H9 (cell line): ENCODE measurements around the gene TRIM65. TPM values are rescaled to one million over a fixed set of nuclear protein-coding genes. Genes with fewer than 3 reads are reported as not detected.

Experiments
- DNase-seq: peaks from one replicate; pipeline ENCODE4 v3.0.0-alpha.2; 2017
- H2AFZ ChIP-seq: one replicate; pipeline ENCODE4 v1.6.1; 2013; ENCODE audit warnings: mild to moderate bottlenecking, low read length, control low read depth, moderate library complexity
- H2AK5ac ChIP-seq: 2 replicates; pipeline ENCODE4 v1.6.1; 2013; ENCODE audit warnings: low read length, control low read depth, mixed read lengths; ENCODE audit not compliant: insufficient read length
- H2BK120ac ChIP-seq: one replicate; pipeline ENCODE4 v1.6.1; 2013; ENCODE audit warnings: low read depth, mild to moderate bottlenecking, low read length, control low read depth, inconsistent platforms; ENCODE audit not compliant: poor library complexity, severe bottlenecking
- H2BK12ac ChIP-seq: 2 replicates; pipeline ENCODE4 v1.6.1; 2013; ENCODE audit warnings: low read length, control low read depth, mixed read lengths, low read depth; ENCODE audit not compliant: insufficient read length
- H2BK15ac ChIP-seq: 2 replicates; pipeline ENCODE4 v1.6.1; 2013; ENCODE audit warnings: low read depth, low read length, control low read depth
- H2BK20ac ChIP-seq: one replicate; pipeline ENCODE4 v1.6.1; 2013; ENCODE audit warnings: low read depth, mild to moderate bottlenecking, low read length, control low read depth, inconsistent platforms; ENCODE audit not compliant: poor library complexity, severe bottlenecking
- H2BK5ac ChIP-seq: 2 replicates; pipeline ENCODE4 v1.6.1; 2013; ENCODE audit warnings: low read length, control low read depth, mixed read lengths; ENCODE audit not compliant: insufficient read length
- H3K14ac ChIP-seq: 2 replicates; pipeline ENCODE4 v1.6.1; 2013; ENCODE audit warnings: low read length, control low read depth; ENCODE audit not compliant: insufficient read depth
- H3K18ac ChIP-seq: 2 replicates; pipeline ENCODE4 v1.6.1; 2013; ENCODE audit warnings: low read depth, mild to moderate bottlenecking, mixed read lengths, low read length, control low read depth; ENCODE audit not compliant: insufficient read length
- H3K23ac ChIP-seq: 2 replicates; pipeline ENCODE4 v1.6.1; 2013; ENCODE audit warnings: low read length, control low read depth, mixed read lengths, low read depth; ENCODE audit not compliant: insufficient read length
- H3K23me2 ChIP-seq: 2 replicates; pipeline ENCODE4 v1.6.1; 2013; ENCODE audit warnings: low read depth, mild to moderate bottlenecking, mixed read lengths, low read length, control low read depth; ENCODE audit not compliant: insufficient read length, poor library complexity, severe bottlenecking
- H3K27ac ChIP-seq: 2 replicates; pipeline ENCODE4 v1.5.1; 2013; ENCODE audit warnings: low read length, control low read depth, mixed read lengths, low read depth; ENCODE audit not compliant: insufficient read length
- H3K27me3 ChIP-seq: 2 replicates; pipeline ENCODE4 v1.6.1; 2013; ENCODE audit warnings: low read length, control low read depth, inconsistent platforms; ENCODE audit not compliant: insufficient read depth
- H3K4ac ChIP-seq: 2 replicates; pipeline ENCODE4 v1.6.1; 2013; ENCODE audit warnings: low read depth, mild to moderate bottlenecking, control low read depth, inconsistent platforms, low read length, moderate library complexity
- H3K4me1 ChIP-seq: 2 replicates; pipeline ENCODE4 v1.6.1; 2013; ENCODE audit warnings: low read length, control low read depth, inconsistent platforms; ENCODE audit not compliant: insufficient read depth
- H3K4me2 ChIP-seq: 2 replicates; pipeline ENCODE4 v1.6.1; 2013; ENCODE audit warnings: low read length, control low read depth, mixed read lengths; ENCODE audit not compliant: insufficient read length, insufficient read depth
- H3K56ac ChIP-seq: 2 replicates; pipeline ENCODE4 v1.6.1; 2013; ENCODE audit warnings: low read depth, mild to moderate bottlenecking, mixed read lengths, low read length, control low read depth; ENCODE audit not compliant: insufficient read length
- H3K79me1 ChIP-seq: 2 replicates; pipeline ENCODE4 v1.6.1; 2013; ENCODE audit warnings: low read depth, mild to moderate bottlenecking, moderate library complexity, low read length, control low read depth, inconsistent platforms; ENCODE audit not compliant: insufficient read depth, poor library complexity, severe bottlenecking
- H3K79me2 ChIP-seq: 2 replicates; pipeline ENCODE4 v1.6.1; 2013; ENCODE audit warnings: low read length, control low read depth, inconsistent platforms; ENCODE audit not compliant: insufficient read depth
- H3K9ac ChIP-seq: 2 replicates; pipeline ENCODE4 v1.6.1; 2013; ENCODE audit warnings: low read length, control low read depth, mixed read lengths; ENCODE audit not compliant: insufficient read length; ENCODE audit errors: extremely low read depth
- H3K9me3 ChIP-seq: one replicate; pipeline ENCODE4 v1.6.1; 2013; ENCODE audit warnings: low read depth, low read length, inconsistent platforms; ENCODE audit not compliant: control insufficient read depth
- H3T11ph ChIP-seq: one replicate; pipeline ENCODE4 v1.6.1; 2013; ENCODE audit warnings: mild to moderate bottlenecking, low read length, control low read depth, inconsistent platforms
- H4K20me1 ChIP-seq: one replicate; pipeline ENCODE4 v1.6.1; 2013; ENCODE audit not compliant: control insufficient read depth, insufficient read length, insufficient read depth
- H4K5ac ChIP-seq: 2 replicates; pipeline ENCODE4 v1.6.1; 2013; ENCODE audit warnings: low read depth, mild to moderate bottlenecking, mixed read lengths, low read length, control low read depth; ENCODE audit not compliant: insufficient read length
- H4K8ac ChIP-seq: replicated peaks from 2 replicates; pipeline ENCODE4 v1.6.1; 2013; ENCODE audit warnings: low read length, control low read depth, mixed read lengths, low read depth; ENCODE audit not compliant: insufficient read length
- H4K91ac ChIP-seq: 2 replicates; pipeline ENCODE4 v1.6.1; 2013; ENCODE audit warnings: low read depth, mild to moderate bottlenecking, moderate library complexity, mixed read lengths, low read length, control low read depth; ENCODE audit not compliant: insufficient read length
- H3K27ac Mint-ChIP-seq, 3 experiments: 2 replicates in 2 of 3; 3 replicates in 1 of 3; pipeline ENCODE4 v1.8.0; 2020 to 2021; ENCODE audit warnings: mixed read lengths in 3 of 3, mild to moderate bottlenecking in 1 of 3, moderate library complexity in 1 of 3
- H3K27me3 Mint-ChIP-seq: 2 replicates; pipeline ENCODE4 v1.8.0; 2021; ENCODE audit warnings: low read depth, mild to moderate bottlenecking, moderate library complexity, mixed read lengths
- H3K36me3 Mint-ChIP-seq, 3 experiments: 2 replicates in 2 of 3; 3 replicates in 1 of 3; pipeline ENCODE4 v1.8.0; 2020 to 2021; ENCODE audit warnings: low read depth in 3 of 3, mixed read lengths in 3 of 3; ENCODE audit not compliant: insufficient read depth in 1 of 3
- H3K4me1 Mint-ChIP-seq, 2 experiments: 2 replicates each; pipeline ENCODE4 v1.8.0; 2020; ENCODE audit warnings: mixed read lengths in 2 of 2
- H3K4me3 Mint-ChIP-seq, 2 experiments: 2 replicates in 1 of 2; 3 replicates in 1 of 2; pipeline ENCODE4 v1.8.0; 2020 to 2021; ENCODE audit warnings: mild to moderate bottlenecking in 2 of 2, mixed read lengths in 2 of 2, moderate library complexity in 1 of 2
- H3K9me3 Mint-ChIP-seq, 2 experiments: 2 replicates in 1 of 2; 3 replicates in 1 of 2; pipeline ENCODE4 v1.8.0; 2020; ENCODE audit warnings: mild to moderate bottlenecking in 2 of 2, mixed read lengths in 2 of 2, moderate library complexity in 1 of 2
- CTCF ChIP-seq: fragments of 200-600 bp; sonication (generic); conservative IDR thresholded peaks from 3 replicates; pipeline ENCODE4 v1.8.0; 2021; ENCODE audit warnings: antibody characterized with exemption, mild to moderate bottlenecking
- WGBS: extraction: QIAGEN DNeasy Blood & Tissue Kit; methylation state at CpG from one replicate; pipeline ENCODE4 v1.1.7; 2013; ENCODE audit warnings: missing lambda C conversion rate, low lambda C conversion rate, mixed read lengths; ENCODE audit not compliant: insufficient read length; ENCODE audit errors: extremely low coverage; 5-methylcytosine and 5-hydroxymethylcytosine counted together
- total RNA-seq: library from RNA; stranded (reverse); gene quantifications from 2 replicates; pipeline ENCODE4 v1.2.1, GENCODE V29; 2021

TRIM65 gene
- total RNA-seq, 1 experiment from 2014 or later, result 34.1 TPM

GRCh38 chr17:75941442-75941819 lies 44.7 kb upstream of the TRIM65 start:
- no CpG with 5 or more reads among the region's 6 CpGs for WGBS
- TF ChIP-seq CTCF, result no peak
- no peak overlapping the region for H3K23ac ChIP-seq
- no peak overlapping the region for H3K27ac ChIP-seq
- no peaks in the 10 kb centered on the region for H3K79me1 ChIP-seq
- no peak overlapping the region for H2AK5ac ChIP-seq
- no peaks in the 10 kb centered on the region; a peak in 1 of 5 replicates for H3K9me3 Mint-ChIP-seq
- no peaks in the 10 kb centered on the region for H3K9me3 ChIP-seq
- H4K8ac ChIP-seq, result no peak overlapping the region
- peaks cover 0 to 15% (median 9%) of the 10 kb centered on the region in 3 experiments; a peak in 2 of 7 replicates for H3K36me3 Mint-ChIP-seq
- no peak for DNase-seq
- H2BK15ac ChIP-seq, result no peak overlapping the region
- H3K4me3 Mint-ChIP-seq, result peak overlapping the region; percentile 88 to 92
- H4K20me1 ChIP-seq, result no peaks in the 10 kb centered on the region
- H3K27me3 ChIP-seq, result no peaks in the 10 kb centered on the region
- H3K9ac ChIP-seq, result peak overlapping the region; percentile 25
- no peak overlapping the region for H3K56ac ChIP-seq
- H4K5ac ChIP-seq, result no peak overlapping the region
- no peaks in the 10 kb centered on the region for H3K23me2 ChIP-seq
- H3K27ac Mint-ChIP-seq, result peak overlapping the region; percentile 60 to 92 (median 91); a peak in 5 of 7 replicates
- H3K4me1 Mint-ChIP-seq, result peaks cover 12 to 15% of the 10 kb centered on the region in 2 experiments
- no peak overlapping the region for H2BK5ac ChIP-seq
- no peaks in the 10 kb centered on the region for H3K79me2 ChIP-seq
- H3K4me2 ChIP-seq, result peak overlapping the region; percentile 27
- H4K91ac ChIP-seq, result no peak overlapping the region
- H2AFZ ChIP-seq, result no peak overlapping the region
- no peak overlapping the region for H2BK120ac ChIP-seq
- H3T11ph ChIP-seq, result no peak overlapping the region
- H3K27me3 Mint-ChIP-seq, result no peaks in the 10 kb centered on the region
- no peaks in the 10 kb centered on the region for H3K4me1 ChIP-seq
- no peak overlapping the region for H3K14ac ChIP-seq
- H3K18ac ChIP-seq, result no peak overlapping the region
- no peak overlapping the region for H3K4ac ChIP-seq
- no peak overlapping the region for H2BK20ac ChIP-seq
- no peak overlapping the region for H2BK12ac ChIP-seq
